ENCODE measurements around the gene PRRT2. TPM values are rescaled to one million over a fixed set of nuclear protein-coding genes. Genes with fewer than 3 reads are reported as not detected.
A peak's percentile ranks its signal among the peaks of the same experiment; 100 is the strongest.

PRRT2 gene
- total and polyA plus RNA-seq, 10 donors: 0.15 to 2.1 (median 0.65) TPM; not detected in 2

DNA sequence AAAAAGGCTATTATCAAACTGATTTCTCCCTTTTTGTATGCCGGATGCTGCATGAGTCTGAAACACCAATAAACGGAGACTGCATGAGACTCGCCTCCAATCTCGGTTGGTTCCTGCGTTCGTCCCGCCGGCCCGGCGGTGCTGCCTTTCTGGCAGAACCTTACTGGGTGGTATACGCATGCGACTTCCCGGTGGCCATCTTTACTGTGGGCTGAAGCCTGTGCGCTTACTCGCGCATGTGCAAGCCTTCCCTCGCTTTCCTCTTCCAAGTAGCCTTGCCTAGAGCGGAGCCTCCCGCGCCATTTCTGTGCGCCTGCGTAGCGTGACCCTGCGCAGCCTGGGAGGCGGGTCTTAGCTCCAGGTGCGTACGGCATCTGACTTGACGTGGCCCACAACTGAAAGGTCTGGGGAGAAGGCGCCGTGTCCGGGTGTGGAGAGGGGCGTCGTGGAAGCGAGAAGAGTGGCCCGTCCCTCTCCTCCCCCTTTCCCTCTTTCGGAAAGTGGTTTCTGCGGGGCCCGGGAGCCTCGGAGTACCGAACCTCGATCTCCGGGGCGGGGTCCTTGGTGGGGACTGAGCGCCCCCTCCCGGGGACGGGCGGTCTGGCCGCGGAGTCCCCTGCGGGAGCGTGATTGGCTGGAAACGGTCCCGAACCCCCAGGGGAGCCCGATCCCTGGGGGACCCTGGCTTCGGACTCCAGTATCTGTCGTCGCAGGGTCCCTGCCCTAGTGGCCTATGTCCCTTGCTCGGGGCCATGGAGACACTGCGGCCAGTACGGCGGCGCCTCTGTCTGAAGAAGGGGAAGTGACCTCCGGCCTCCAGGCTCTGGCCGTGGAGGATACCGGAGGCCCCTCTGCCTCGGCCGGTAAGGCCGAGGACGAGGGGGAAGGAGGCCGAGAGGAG lies 4.0 kb downstream of the PRRT2 start, which contains the start of gene PAGR1:
Gene PAGR1 (plus strand): TSS at position 360 of the 901 bp plus-strand sequence. CDS start 374 bp downstream, at position 734.
- Histone ChIP-seq H3K36me3 (peaks cover 0 to 27% (median 13%) of the 10 kb centered on the region in 6 donors), H3K27me3 (replicated peaks in 1 of 7) (peaks cover 0 to 19% (median 10%) of the 10 kb centered on the region in 7 donors), H3K9me3 (no peaks in the 10 kb centered on the region), H3K4me3 (peak within 1 kb of the TSS; percentile 67 to 98 (median 81)), H3K27ac (peak within 1 kb of the TSS; percentile 92 to 99 (median 98)), H3K4me1 (peaks cover 35 to 93% (median 75%) of the 10 kb centered on the region in 6 donors)
- peak; percentile 99 for DNase-seq
- WGBS, 5 donors: 0 to 1% (median 1%) methylated on average over 35 to 70 of the region's 70 CpGs
- TF ChIP-seq POLR2A (IDR thresholded peaks at IDR 0.05) (peak in 2 of 3 donors; percentile 20 to 44), POLR2AphosphoS5 (IDR thresholded peaks at IDR 0.05) (peak; percentile 95 to 96 (median 95))
- TF ChIP-seq, protein P1, sequence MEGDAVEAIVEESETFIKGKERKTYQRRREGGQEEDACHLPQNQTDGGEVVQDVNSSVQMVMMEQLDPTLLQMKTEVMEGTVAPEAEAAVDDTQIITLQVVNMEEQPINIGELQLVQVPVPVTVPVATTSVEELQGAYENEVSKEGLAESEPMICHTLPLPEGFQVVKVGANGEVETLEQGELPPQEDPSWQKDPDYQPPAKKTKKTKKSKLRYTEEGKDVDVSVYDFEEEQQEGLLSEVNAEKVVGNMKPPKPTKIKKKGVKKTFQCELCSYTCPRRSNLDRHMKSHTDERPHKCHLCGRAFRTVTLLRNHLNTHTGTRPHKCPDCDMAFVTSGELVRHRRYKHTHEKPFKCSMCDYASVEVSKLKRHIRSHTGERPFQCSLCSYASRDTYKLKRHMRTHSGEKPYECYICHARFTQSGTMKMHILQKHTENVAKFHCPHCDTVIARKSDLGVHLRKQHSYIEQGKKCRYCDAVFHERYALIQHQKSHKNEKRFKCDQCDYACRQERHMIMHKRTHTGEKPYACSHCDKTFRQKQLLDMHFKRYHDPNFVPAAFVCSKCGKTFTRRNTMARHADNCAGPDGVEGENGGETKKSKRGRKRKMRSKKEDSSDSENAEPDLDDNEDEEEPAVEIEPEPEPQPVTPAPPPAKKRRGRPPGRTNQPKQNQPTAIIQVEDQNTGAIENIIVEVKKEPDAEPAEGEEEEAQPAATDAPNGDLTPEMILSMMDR (IDR thresholded peaks at IDR 0.05 in 8 of 11, conservative IDR thresholded peaks at IDR 0.05 in 3 of 11): peak; percentile 81 to 99 (median 95)
- intact Hi-C loops (cut with DNase I; ENCODE audit: low total_unique reads): no loop called here

GRCh38 chr16:29816694-29817441 lies 4.9 kb downstream of the PRRT2 start:
- DNase-seq: peak; percentile 93
- peaks cover 0 to 27% (median 13%) of the 10 kb centered on the region in 6 donors for H3K36me3 ChIP-seq
- peaks cover 35 to 93% (median 75%) of the 10 kb centered on the region in 6 donors for H3K4me1 ChIP-seq
- intact Hi-C loops (cut with DNase I; ENCODE audit: low total_unique reads): no loop called here
- TF ChIP-seq POLR2A (IDR thresholded peaks at IDR 0.05): no peak
- TF ChIP-seq POLR2AphosphoS5 (IDR thresholded peaks at IDR 0.05): peak in 1 of 3 donors; percentile 5
- TF ChIP-seq, protein P1 (IDR thresholded peaks at IDR 0.05 in 8 of 11, conservative IDR thresholded peaks at IDR 0.05 in 3 of 11): no peak
- H3K4me3 ChIP-seq: peak overlapping the region; percentile 67 to 98 (median 81)
- H3K27ac ChIP-seq: peak overlapping the region; percentile 92 to 99 (median 98)
- H3K27me3 ChIP-seq (replicated peaks in 1 of 7): peaks cover 0 to 12% (median 6%) of the 10 kb centered on the region in 7 donors
- WGBS, 5 donors: 0 to 1% (median 1%) methylated on average over 34 to 37 of the region's 37 CpGs
- H3K9me3 ChIP-seq: no peaks in the 10 kb centered on the region

GRCh38 chr16:29818082-29818481 lies 6.1 kb downstream of the PRRT2 start:
- peaks cover 0 to 34% (median 13%) of the 10 kb centered on the region in 6 donors for H3K36me3 ChIP-seq
- H3K9me3 ChIP-seq: no peaks in the 10 kb centered on the region
- H3K4me3 ChIP-seq: no peak overlapping the region
- TF ChIP-seq POLR2A (IDR thresholded peaks at IDR 0.05) (no peak), POLR2AphosphoS5 (IDR thresholded peaks at IDR 0.05) (no peak)
- TF ChIP-seq, protein P1 (IDR thresholded peaks at IDR 0.05 in 8 of 11, conservative IDR thresholded peaks at IDR 0.05 in 3 of 11): no peak
- WGBS, 5 donors: 87 to 94% (median 89%) methylated on average over 4 of the region's 4 CpGs
- peak overlapping the region in 2 of 8 donors; percentile 98 to 99 for H3K27ac ChIP-seq
- peaks cover 0 to under 1% (median 0%) of the 10 kb centered on the region in 7 donors for H3K27me3 ChIP-seq (replicated peaks in 1 of 7)
- DNase-seq: no peak
- intact Hi-C loops (cut with DNase I; ENCODE audit: low total_unique reads): no loop called here
- peaks cover 41 to 93% (median 76%) of the 10 kb centered on the region in 6 donors for H3K4me1 ChIP-seq

All from spleen (tissue), 11 donors.